ENCODE measurements around the gene BET1. TPM values are rescaled to one million over a fixed set of nuclear protein-coding genes. Genes with fewer than 3 reads are reported as not detected.

BET1 gene
- total RNA-seq, 1 experiment from 2014 or later, result 17.2 TPM

DNA sequence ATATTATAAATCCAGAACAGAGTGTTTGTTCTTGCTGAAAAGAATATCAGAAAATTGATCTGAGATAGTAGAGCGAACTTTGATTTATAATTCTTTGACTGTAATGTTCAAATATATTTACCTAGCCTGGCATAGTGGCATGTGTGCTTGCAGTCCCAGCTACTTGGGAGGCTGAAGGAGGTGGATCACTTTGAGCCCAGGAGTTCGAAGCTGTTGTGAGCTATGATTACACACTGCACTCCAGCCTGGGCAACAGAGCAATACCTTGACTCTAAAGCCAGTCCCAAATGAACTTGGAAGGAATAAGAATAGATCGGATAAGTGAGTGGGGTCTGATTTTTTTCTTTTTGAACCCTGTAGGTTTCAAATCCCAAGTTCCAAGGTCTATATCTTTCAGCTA, 59.1 kb downstream of the BET1 start:
- H3K4me2 ChIP-seq (ENCODE audit: low read length), result no peak overlapping the region
- H2AFZ ChIP-seq (ENCODE audit: low read depth, low read length, poor library complexity, severe bottlenecking), result no peak overlapping the region
- no TSS peak for BruUV-seq (replicated peaks)
- no peaks in the 10 kb centered on the region for H3K27me3 ChIP-seq (ENCODE audit: insufficient read depth, low read length)
- H3K79me2 ChIP-seq (ENCODE audit: insufficient read depth, low read length), result no peaks in the 10 kb centered on the region
- H3K9ac ChIP-seq (ENCODE audit: low read length), result no peak overlapping the region
- no peaks in the 10 kb centered on the region for H4K20me1 ChIP-seq (ENCODE audit: insufficient read depth)
- no peaks in the 10 kb centered on the region for H3K4me1 ChIP-seq (ENCODE audit: control insufficient read depth in 1 of 2, insufficient read depth in 2 of 2, low read length in 2 of 2)
- no peaks in the 10 kb centered on the region for H3K9me3 ChIP-seq (ENCODE audit: control insufficient read depth in 1 of 2, insufficient read depth in 1 of 2, low read depth in 1 of 2, low read length in 2 of 2)
- H3K27ac ChIP-seq (ENCODE audit: low read depth, low read length), result no peak overlapping the region
- TF ChIP-seq CBX3 (IDR thresholded peaks at IDR 0.05; ENCODE audit: low read depth) (no peak), EGR1 (IDR thresholded peaks at IDR 0.05; ENCODE audit: low read depth) (no peak), POLR2AphosphoS5 (IDR thresholded peaks at IDR 0.05; ENCODE audit: low read depth, low read length) (no peak), EZH2 (IDR thresholded peaks at IDR 0.05) (no peak), SRF (IDR thresholded peaks at IDR 0.05; ENCODE audit: low read depth) (no peak), RAD21 (IDR thresholded peaks at IDR 0.05; ENCODE audit: low read depth) (no peak), CEBPB (IDR thresholded peaks at IDR 0.05; ENCODE audit: low read depth) (no peak), JUND (IDR thresholded peaks at IDR 0.05) (no peak), EZH2phosphoT487 (IDR thresholded peaks at IDR 0.05; ENCODE audit: borderline replicate concordance) (no peak), YY1 (IDR thresholded peaks at IDR 0.05; ENCODE audit: extremely low read depth, insufficient replicate concordance, low read depth, low read length) (no peak), FOSL1 (IDR thresholded peaks at IDR 0.05; ENCODE audit: low read depth) (no peak), SP1 (IDR thresholded peaks at IDR 0.05; ENCODE audit: low read depth) (no peak), ZFX (IDR thresholded peaks at IDR 0.05) (no peak), POLR2A (IDR thresholded peaks at IDR 0.05; ENCODE audit: borderline replicate concordance, extremely low read depth, insufficient read depth, insufficient read length) (no peak)
- TF ChIP-seq, protein P1, sequence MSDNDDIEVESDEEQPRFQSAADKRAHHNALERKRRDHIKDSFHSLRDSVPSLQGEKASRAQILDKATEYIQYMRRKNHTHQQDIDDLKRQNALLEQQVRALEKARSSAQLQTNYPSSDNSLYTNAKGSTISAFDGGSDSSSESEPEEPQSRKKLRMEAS (IDR thresholded peaks at IDR 0.05), result no peak
- POLR2A ChIA-PET, result no interaction called here
- CTCF ChIA-PET, result no interaction called here
- DNase-seq (ENCODE audit: low read depth, low spot score) (no peak), ATAC-seq (no peak)
- H3K9me2 ChIP-seq (ENCODE audit: insufficient read depth), result no peaks in the 10 kb centered on the region
- no peak overlapping the region for H3K4me3 ChIP-seq (replicated peaks in 1 of 2; ENCODE audit: low read depth in 1 of 2, low read length in 2 of 2)
- RAD21 ChIA-PET (ENCODE audit: low non-redundant PET in 1 of 2, low total read pairs in 2 of 2, uncharacterized antibody in 2 of 2, unreplicated experiment in 2 of 2), result no interaction called here
- intact Hi-C loops (cut with micrococcal nuclease), result no loop called here
- H3K36me3 ChIP-seq (ENCODE audit: control insufficient read depth in 1 of 2, insufficient read depth in 2 of 2, low read length in 2 of 2), result no peaks in the 10 kb centered on the region

DNA sequence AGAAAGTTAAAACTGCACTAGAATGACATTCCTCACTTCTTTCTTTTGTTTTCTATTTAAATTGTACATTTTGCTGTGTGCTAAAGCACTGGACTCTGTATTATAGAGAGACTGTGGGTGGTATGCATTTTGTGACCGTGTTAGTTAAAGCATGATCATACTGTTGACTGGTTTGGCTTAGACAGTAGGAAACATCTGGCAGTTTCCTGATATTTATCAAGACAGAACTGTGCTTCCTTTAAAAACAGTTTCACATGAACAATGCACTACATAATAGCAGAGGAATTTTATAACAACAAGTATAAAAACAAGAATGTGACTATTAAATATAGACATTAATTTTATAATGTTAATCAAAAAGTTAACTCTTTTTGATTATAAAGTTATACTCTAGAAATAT, 59.5 kb downstream of the BET1 start:
- DNase-seq (ENCODE audit: low read depth, low spot score), result no peak
- no peak for ATAC-seq
- Histone ChIP-seq H4K20me1 (ENCODE audit: insufficient read depth) (no peaks in the 10 kb centered on the region), H3K36me3 (ENCODE audit: control insufficient read depth in 1 of 2, insufficient read depth in 2 of 2, low read length in 2 of 2) (no peaks in the 10 kb centered on the region), H3K27me3 (ENCODE audit: insufficient read depth, low read length) (no peaks in the 10 kb centered on the region), H3K9me3 (ENCODE audit: control insufficient read depth in 1 of 2, insufficient read depth in 1 of 2, low read depth in 1 of 2, low read length in 2 of 2) (no peaks in the 10 kb centered on the region), H3K4me3 (replicated peaks in 1 of 2; ENCODE audit: low read depth in 1 of 2, low read length in 2 of 2) (no peak overlapping the region), H3K9me2 (ENCODE audit: insufficient read depth) (no peaks in the 10 kb centered on the region), H3K79me2 (ENCODE audit: insufficient read depth, low read length) (no peaks in the 10 kb centered on the region), H2AFZ (ENCODE audit: low read depth, low read length, poor library complexity, severe bottlenecking) (no peak overlapping the region), H3K4me1 (ENCODE audit: control insufficient read depth in 1 of 2, insufficient read depth in 2 of 2, low read length in 2 of 2) (no peaks in the 10 kb centered on the region), H3K9ac (ENCODE audit: low read length) (no peak overlapping the region), H3K4me2 (ENCODE audit: low read length) (no peak overlapping the region), H3K27ac (ENCODE audit: low read depth, low read length) (no peak overlapping the region)
- BruUV-seq (replicated peaks), result no TSS peak
- POLR2A ChIA-PET, result no interaction called here
- TF ChIP-seq SRF (IDR thresholded peaks at IDR 0.05; ENCODE audit: low read depth) (no peak), YY1 (IDR thresholded peaks at IDR 0.05; ENCODE audit: extremely low read depth, insufficient replicate concordance, low read depth, low read length) (no peak)
- CTCF ChIA-PET, result no interaction called here
- intact Hi-C loops (cut with micrococcal nuclease), result no loop called here
- RAD21 ChIA-PET (ENCODE audit: low non-redundant PET in 1 of 2, low total read pairs in 2 of 2, uncharacterized antibody in 2 of 2, unreplicated experiment in 2 of 2), result no interaction called here

Data from HCT116 (cell line).